NK-92 treated with Interleukin-12 subunit alpha and Interleukin-12 subunit beta, amount 100 ng/mL, for 24 hours (cell line): ENCODE data around the gene DEFB121.
"Not testable (repeated sequence)": the region's sequence is repeated elsewhere in the genome, so short reads cannot be mapped to it uniquely, and the experiment has no call there.

ENCODE experiments used
- DNase-seq: peaks from one replicate; lab custom pipeline; 2025; lab: John Stamatoyannopoulos, UW

Gene DEFB121, protein sequence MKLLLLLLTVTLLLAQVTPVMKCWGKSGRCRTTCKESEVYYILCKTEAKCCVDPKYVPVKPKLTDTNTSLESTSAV

DNA sequence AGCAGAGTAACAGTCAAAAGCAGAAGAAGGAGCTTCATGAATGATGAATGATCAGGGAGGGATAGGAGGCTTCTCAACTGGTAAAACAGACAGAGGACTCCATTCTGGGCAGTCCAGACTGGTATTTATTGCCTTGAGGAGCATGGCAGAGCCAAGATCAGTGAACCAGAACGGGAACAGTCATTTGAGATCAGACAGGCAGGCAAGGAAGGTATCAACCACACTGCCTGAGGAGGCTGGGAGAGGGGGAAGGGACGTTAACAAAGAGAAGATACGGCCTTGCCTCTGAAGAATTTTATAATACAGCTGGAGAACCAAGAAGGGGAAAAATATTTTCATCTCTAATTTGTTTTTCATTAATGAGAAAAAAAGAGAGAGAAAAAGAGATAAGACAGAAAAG lies at the start of gene DEFB121:
Gene DEFB121, minus strand, starts transcription at position 101 of the 400 bp plus-strand sequence. Its CDS starts 63 bp downstream, at position 38.
- no peak for DNase-seq

DNA sequence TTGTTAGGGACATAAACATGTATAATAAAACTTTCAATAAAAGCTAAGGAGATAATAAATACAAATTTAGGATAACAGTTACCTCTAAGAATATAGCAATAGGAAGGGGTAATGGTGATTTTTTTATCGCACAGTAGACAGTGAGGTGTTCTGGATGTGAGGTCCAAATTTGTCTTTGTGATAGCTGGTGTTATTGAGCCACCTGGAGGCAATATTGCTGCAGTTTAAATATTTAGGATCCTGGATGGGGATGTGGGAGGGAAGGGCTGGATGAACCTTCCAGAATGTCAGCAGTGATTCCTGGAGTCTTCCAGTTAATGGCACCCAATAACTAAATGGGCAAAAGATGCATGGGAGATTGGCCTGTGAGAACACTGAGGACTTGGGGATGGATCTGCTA lies 48.3 kb upstream of the DEFB121 start:
- DNase-seq, result no peak

DNA sequence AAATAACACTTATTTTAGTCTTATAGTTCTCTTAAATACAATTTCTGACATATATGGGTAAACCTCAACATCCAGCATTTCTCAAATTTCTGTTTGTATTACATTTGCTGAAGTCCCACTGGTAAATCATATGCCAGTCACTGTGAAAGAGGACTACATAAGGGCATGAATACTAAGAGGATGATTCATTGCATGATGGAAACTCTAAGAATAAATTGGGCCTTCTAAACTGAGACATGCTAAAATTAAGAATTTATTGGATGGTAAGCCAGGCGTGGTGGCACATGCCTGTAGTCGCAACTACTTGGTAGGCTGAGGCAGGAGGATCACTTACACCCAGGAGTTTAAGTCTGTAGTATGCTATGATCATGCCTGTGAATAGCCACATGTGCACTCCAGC lies 46.6 kb upstream of the DEFB121 start:
- no peak for DNase-seq

DNA sequence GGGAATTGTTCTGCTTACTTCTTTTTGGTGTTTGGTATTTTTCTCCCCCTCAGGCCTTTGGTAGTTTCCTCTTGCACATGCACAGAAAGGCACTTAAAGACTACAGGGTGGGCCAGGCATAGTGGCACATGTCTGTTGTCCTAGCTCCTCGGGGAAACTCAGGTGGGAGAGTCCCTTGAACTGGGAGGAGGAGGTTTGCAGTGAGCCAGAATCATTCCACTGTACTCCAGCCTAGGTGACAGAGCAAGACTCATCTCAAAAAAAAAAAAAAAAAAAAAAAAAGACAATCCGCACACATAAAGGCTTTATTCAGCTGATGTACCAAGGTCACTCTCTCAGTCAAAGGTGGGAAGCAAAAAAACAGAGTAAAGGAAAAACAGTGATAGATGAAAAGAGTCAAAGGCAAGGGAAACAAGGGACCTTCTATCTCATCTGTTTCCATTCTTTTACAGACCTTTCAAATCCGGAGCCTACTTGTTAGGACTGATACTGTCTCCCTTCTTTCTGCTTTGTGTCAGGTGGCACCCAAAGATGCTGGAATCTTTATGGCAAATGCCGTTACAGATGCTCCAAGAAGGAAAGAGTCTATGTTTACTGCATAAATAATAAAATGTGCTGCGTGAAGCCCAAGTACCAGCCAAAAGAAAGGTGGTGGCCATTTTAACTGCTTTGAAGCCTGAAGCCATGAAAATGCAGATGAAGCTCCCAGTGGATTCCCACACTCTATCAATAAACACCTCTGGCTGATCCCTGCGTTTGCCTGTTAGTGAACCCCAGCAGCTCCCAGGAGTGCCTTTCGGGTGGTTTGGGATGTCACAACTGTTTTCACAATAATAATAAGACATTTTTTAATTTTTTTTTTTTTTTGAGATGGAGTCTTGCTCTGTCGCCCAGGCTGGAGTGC lies 43.7 kb upstream of the DEFB121 start:
- DNase-seq, result no peak

DNA sequence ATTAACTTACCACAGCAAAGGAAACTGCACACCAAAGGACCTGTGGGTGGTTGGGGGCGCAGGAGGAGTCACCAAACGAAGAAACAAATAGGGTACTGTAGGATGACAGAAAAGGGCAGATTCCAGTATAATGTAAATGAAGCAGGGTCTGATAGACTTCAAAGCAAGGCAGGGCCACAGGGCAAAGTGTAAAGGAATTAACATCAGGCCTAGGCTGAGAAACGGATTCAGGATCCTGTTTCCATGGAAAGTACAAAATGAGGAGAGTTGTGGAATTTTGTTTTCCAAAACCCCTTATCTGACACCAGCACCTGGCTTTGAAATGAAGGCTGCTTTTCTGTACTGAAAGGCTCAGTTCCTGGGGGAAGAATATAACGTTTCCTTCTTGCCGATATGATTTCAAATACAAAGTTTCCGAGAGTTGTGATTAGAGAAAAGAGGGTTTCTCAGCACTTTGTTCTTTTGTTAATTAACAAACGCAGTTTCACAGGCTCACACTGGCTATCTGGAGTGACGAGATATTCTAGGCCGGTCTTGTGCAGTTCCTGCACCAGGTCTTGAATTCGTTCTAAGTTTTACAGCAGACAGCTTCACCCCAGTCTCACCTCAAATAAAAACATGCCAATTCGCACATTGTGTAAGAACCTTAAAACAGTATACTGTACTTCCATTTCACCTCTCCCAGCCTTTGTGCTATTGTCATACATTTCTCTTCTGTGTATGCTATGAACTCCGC lies 40.2 kb upstream of the DEFB121 start:
- DNase-seq, result no peak

DNA sequence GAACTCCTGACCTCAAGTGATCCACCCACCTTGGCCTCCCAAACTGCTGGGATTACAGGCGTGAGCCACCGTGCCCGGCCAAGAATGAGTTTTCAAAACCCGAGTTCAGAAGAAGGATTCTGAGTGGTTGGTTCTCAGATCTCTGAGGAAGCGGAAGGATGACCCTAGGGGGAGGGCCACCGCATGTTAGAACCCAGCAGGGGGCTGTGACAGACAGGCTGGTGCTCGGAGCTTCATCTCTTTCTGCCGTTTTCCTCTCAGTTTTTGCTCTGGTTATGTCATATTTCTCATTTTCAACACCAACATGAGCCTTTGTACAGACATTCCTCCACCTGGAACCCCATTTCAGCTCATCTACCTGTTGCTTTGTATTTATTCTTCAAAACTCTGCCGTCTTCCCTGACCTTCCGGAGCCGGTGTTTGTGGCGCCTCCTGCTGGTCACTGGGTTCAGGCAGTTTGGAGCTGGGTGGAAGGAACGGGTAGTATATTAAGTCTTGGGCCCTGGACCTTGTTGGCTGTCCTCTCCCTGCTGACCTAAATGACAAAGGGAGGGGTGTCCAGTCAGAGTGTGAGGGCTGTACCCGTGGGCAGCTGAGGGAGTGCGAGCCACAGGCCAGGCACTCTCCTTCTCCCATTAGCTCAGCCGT lies 34.1 kb upstream of the DEFB121 start, which contains the start of gene DEFB123:
Gene DEFB123, plus strand, starts transcription at position 621 of the 648 bp plus-strand sequence. CDS start 67 bp downstream, outside the sequence.
- DNase-seq, result no peak

DNA sequence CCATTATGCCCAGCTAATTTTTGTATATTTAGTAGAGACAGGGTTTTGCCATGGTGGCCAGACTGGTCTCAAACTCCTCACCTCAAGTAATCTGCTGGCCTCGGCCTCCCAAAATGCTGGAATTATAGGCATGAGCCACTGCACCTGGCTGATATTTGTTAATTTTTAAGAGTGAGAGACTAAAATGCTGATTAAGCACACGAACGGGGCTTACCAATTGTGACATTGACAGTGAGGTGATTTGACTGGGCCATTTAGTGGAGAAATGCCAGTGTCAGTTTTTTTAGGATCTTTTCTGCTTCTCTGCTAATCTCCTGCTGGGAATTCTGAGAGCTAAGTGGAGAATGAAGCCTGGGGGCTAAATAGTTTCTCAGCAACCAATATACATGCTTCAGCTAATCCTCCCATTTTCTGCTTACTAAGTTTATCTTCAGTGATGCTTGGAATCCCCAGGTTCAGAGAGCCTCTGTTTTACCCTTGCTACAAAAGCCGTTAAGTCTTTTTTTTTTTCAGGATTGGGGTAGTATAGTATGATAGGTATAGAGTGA lies 24.6 kb upstream of the DEFB121 start:
- DNase-seq, result no peak

DNA sequence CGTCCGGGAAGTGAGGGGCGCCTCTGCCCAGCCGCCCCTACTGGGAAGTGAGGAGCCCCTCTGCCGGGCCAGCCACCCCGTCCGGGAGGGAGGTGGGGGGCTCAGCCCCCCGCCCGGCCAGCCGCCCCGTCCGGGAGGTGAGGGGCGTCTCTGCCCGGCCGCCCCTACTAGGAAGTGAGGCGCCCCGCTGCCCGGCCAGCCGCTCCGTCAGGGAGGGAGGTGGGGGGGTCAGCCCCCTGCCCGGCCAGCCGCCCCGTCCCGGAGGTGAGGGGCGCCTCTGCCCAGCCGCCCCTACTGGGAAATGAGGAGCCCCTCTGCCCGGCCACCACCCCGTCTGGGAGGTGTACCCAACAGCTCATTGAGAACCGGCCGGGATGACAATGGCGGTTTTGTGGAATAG lies 21.6 kb upstream of the DEFB121 start:
- DNase-seq, result not testable (repeated sequence)

DNA sequence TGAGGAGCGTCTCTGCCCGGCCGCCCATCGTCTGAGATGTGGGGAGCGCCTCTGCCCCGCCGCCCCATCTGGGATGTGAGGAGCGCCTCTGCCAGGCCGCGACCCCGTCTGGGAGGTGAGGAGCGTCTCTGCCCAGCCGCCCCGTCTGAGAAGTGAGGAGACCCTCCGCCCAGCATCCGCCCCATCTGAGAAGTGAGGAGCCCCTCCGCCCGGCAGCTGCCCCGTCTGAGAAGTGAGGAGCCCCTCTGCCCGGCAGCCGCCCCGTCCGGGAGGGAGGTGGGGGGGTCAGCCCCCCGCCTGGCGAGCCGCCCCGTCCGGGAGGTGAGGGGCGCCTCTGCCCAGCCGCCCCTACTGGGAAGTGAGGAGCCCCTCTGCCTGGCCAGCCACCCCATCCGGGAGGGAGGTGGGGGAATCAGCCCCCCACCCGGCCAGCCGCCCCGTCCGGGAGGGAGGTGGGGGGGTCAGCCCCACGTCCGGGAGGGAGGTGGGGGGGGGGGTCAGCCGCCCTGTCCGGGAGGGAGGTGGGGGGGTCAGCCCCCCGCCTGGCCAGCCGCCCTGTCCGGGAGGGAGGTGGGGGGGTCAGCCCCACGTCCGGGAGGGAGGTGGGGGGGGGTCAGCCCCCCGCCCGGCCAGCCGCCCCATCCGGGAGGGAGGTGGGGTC lies 21.0 kb upstream of the DEFB121 start:
- DNase-seq, result not testable (repeated sequence)

DNA sequence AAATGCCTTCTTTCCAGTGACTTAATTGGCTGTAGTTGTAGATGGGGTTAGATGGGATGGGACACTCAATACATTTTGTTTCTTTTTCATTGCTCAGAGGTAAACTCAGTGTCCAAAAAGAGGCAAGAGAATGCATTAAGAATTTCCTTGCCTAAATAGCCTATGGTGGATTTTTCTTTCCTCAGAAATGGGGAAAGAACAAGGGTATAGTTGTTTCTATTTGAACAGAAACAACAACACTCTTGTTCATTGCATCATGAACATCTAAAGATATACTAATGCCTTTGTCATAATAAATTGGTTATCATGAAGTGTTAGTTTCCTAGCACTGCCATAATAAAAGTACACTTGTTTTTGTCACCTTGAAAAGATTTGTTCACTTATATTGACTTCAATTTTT lies 19.8 kb upstream of the DEFB121 start:
- no peak for DNase-seq

DNA sequence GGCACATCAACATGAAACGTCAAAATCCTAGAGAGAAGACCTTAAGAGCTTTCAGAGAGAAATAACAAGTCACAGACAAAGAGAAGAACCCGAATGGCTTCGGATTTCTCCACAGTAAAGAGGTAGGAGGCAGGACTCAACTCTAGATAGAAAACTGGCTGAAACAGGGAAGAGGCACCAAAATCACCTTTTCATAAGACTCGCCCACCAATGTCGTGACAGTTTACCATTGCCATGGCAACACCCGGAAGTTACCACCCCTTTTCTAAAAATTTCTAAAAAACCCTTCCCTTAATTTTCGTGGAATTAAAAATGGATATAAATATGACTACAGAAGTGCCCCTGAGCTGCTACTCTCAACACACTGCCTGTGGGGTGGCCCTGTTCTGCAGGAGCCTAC lies 12.3 kb upstream of the DEFB121 start:
- DNase-seq, result no peak

DNA sequence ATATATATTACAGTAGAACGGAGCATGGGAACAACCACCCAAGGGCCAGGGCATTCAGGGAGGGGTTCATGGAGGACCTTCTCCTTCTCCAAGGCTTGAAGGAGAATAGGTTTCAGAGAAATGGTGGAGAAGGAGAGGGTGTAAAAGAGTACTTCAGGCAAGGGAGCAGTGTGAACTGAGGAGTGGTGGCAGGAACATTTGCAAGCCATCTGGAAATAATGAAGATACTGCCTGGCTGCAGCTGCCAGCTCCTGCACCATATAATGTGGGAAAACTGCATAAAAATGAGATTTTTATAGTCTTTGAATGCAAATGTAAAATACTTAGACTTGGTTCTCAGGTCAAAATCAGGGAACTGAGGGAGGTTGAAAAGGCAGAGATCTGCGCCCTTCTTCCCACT lies 9.6 kb upstream of the DEFB121 start:
- no peak for DNase-seq

DNA sequence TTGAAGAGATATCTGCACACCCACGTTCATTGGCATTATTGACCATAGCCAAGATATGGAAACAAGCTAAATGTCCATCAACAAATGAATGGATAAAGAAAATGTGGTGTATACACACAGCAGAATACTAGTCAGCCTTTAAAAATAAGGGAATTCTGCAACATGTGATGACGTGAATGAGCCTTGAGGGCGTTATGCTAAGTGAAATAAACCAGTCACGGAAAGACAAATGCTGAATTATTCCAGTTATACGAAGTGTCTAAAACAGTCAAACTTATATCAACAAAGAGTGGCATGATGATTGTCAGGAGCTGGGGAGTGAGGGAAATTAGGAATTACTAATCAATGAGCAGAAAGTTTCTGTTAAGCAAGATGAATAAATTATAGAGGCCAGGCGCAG lies 8.4 kb upstream of the DEFB121 start:
- DNase-seq, result no peak

DNA sequence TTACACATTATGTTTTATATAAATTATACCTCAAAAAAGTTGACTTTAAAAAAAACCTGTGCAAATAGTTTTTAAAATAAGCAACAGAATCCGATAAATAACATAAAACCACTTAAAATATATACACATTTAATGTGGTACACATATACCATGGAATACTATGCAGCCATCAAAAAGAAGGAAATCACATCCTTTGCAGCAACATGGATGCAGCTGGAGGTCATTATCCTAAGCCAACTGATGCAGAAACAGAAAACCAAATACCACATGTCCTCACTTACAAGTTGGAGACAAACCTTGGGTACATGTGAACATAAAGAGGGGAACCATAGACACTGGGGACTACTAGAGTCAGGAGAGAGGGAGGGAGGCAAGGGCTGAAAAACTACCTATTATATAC lies 4.0 kb upstream of the DEFB121 start:
- DNase-seq, result no peak

DNA sequence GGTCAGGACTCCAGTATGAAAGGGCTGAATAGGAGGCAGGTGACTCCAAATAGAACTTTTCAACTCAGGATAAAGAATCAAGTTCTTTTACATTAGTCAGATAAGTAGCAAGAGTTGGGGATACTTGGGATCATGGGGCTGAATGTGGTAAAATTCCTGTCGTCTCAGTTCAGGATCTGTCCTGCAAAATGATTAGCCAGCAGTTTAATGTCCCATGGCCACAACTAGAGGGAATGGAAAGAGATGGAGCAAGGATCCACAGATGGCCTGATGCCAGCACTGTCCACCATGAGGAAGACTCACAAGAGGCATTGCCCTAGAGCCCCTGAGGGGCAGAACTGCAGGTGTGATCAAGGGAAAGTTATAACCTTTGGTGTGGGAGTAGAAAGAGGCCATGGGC lies 2.1 kb downstream of the DEFB121 start:
- DNase-seq, result no peak

DNA sequence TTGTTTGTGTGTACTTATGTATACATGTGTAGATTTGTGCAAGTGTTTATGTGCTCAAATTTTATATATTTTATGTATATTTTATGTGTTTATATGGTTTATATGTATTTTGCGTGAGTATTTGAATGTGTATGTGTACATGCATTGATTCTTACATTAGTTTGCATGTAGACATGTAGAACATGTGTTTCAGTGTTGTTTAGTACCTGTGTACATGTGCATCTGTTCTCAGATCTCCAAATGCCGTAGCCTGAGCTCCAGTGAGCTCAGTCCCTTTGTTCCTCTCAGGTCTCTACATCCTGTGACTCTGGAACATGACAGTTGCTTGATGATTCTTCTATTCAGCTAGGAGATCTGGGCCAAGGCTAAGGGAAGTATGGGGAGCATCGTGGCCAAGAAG lies 11.1 kb downstream of the DEFB121 start:
- no peak for DNase-seq

DNA sequence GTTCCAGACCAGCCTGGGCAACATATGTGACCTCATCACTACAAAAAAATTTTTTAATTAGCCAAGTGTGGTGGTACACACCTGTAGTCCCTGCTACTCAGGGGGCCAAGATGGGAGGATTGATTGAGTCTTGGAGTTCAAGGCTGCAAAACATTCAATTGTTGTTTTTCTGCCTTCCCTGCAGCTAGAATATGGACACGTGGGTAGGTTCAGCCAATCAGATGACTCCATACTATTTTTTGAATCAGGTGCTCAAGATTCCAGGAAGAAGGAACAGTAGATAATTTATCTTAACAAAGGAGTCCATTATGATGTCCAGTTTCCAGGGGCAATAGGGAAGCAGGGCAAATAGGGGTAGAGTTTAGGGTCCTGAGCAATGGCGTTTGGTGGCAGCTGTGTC lies 13.2 kb downstream of the DEFB121 start:
- no peak for DNase-seq

DNA sequence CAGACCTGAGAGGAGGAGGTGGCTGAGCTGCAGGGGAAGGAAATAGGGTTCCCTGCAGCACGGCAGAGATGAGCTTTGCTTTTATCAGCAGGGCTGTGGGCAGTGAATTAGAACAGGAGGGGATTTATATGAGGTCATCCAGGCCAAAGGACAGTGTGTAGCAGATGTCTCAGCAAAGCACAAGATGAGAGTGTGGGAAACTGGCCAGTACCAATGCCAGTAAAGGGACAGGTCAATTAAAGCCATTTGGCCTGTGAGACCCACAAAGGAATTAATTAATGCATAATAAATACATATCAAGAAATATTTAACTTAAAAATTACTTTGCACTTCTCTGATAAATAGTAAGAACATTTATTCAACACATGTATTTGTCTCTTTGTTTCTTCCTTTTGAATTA lies 15.5 kb downstream of the DEFB121 start, which contains the start of gene DEFB119:
Gene DEFB119, minus strand, starts transcription at position 101 of the 400 bp plus-strand sequence. CDS start 107 bp downstream, outside the sequence.
- DNase-seq, result no peak

DNA sequence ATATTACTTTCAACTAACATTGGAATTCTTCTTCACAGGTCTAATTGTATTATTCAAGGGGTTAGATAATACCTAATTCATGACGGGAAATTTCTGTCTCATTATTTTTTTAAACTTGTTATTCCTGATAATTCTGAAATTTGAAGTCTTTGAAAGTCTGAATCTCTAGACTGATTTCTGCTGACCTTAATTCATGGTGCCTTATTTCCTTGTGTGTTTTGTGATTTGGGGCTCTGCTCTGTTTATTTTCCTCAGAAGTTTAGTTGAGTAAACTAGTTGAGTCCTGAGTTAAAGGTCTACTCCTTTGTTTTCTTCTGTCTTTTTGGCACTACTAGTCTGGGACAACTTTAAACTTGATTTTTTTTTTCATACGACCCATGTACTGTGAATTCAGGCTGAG lies 31.7 kb downstream of the DEFB121 start:
- DNase-seq, result no peak

DNA sequence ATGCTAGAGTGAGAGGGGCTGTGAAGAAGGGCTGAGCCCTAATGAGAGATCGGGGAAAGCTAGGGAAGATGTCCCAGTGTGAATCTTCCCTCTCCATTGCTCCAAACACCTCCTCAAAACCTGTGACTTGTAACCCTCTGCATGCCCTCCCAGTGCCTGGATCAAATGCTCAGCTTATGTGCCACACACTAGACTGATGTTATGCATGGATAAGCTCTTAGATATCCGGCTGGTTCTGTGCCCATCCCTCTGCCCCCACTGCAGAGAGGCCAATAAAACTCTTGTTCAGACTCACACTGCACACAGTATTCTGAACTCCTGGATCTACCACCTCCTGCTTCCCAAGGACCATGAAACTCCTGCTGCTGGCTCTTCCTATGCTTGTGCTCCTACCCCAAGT lies 37.7 kb downstream of the DEFB121 start, which contains the start of gene DEFB118:
Gene DEFB118, plus strand, starts transcription at position 301 of the 400 bp plus-strand sequence. Its CDS starts 50 bp downstream, at position 351.
- DNase-seq, result no peak

DNA sequence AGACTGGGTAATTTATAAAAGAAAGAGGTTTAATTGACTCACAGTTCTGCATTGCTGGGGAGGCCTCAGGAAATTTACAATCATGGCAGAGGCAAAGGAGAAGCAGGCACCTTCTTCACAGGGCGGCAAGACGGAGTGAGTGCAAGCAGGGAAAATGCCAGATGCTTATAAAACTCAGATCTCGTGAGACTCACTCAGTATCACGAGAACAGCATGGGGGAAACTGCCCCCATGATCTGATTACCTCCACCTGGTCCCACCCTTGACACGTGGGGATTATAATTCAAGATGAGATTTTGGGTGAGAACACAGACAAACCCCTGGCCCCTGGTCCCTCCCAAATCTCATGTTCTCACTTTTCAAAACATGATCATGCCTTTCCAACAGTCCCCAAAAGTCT lies 41.7 kb downstream of the DEFB121 start:
- DNase-seq, result not testable (repeated sequence)
